Keratinocyte (primary cell): ENCODE measurements around the gene PCDHGB4. TPM values are rescaled to one million over a fixed set of nuclear protein-coding genes. Genes with fewer than 3 reads are reported as not detected.

Experiments used
- DNase-seq: peaks from one replicate; pipeline ENCODE4 v3.0.0-alpha.2; 2011; ENCODE audit warnings: low read depth, missing footprints, low spot score
- FAIRE-seq: peaks from 2 replicates; lab custom pipeline; 2011; peaks lifted over from hg19 to GRCh38; lab: Jason Lieb, UNC
- H2AFZ ChIP-seq: 2 replicates; pipeline ENCODE4 v1.6.0; 2012; ENCODE audit warnings: low read length, control low read depth, inconsistent platforms; ENCODE audit not compliant: control insufficient read depth
- H3K27ac ChIP-seq: 2 replicates; pipeline ENCODE4 v1.5.1; 2011; ENCODE audit warnings: low read length; ENCODE audit not compliant: control insufficient read depth, insufficient read depth
- H3K27me3 ChIP-seq: 3 replicates; pipeline ENCODE4 v1.6.0; 2011; ENCODE audit warnings: low read length; ENCODE audit not compliant: control insufficient read depth, insufficient read depth; ENCODE audit errors: extremely low read depth
- H3K36me3 ChIP-seq, 2 experiments: 2 replicates in 1 of 2; 3 replicates in 1 of 2; pipeline ENCODE4 v1.5.1; 2011; ENCODE audit warnings: low read length in 2 of 2, mild to moderate bottlenecking in 1 of 2; ENCODE audit not compliant: control insufficient read depth in 2 of 2, insufficient read depth in 2 of 2; ENCODE audit errors: extremely low read depth in 1 of 2
- H3K4me1 ChIP-seq: 3 replicates; pipeline ENCODE4 v1.5.1; 2011; ENCODE audit warnings: low read length; ENCODE audit not compliant: control insufficient read depth, insufficient read depth; ENCODE audit errors: extremely low read depth
- H3K4me2 ChIP-seq: 3 replicates; pipeline ENCODE4 v1.6.0; 2011; ENCODE audit warnings: low read depth, low read length; ENCODE audit not compliant: control insufficient read depth, insufficient read depth; ENCODE audit errors: extremely low read depth
- H3K4me3 ChIP-seq, 3 experiments: fragments of 200-600 bp in 1 of 3; sonication (generic) in 1 of 3; 2 replicates in 2 of 3; 3 replicates in 1 of 3; pipeline ENCODE4 v1.5.1; 2011 to 2016; ENCODE audit warnings: low read length in 3 of 3, mild to moderate bottlenecking in 3 of 3, control low read depth in 2 of 3, inconsistent platforms in 1 of 3, low read depth in 1 of 3, mixed read lengths in 1 of 3, mixed run types in 1 of 3, moderate library complexity in 1 of 3; ENCODE audit not compliant: control insufficient read depth in 2 of 3, insufficient read depth in 2 of 3; ENCODE audit errors: extremely low read depth in 1 of 3
- H3K79me2 ChIP-seq: 2 replicates; pipeline ENCODE4 v1.6.0; 2012; ENCODE audit warnings: low read length; ENCODE audit not compliant: control insufficient read depth, insufficient read depth
- H3K9ac ChIP-seq: 3 replicates; pipeline ENCODE4 v1.6.0; 2011; ENCODE audit warnings: low read length; ENCODE audit not compliant: control insufficient read depth, insufficient read depth; ENCODE audit errors: extremely low read depth
- H3K9me1 ChIP-seq: 3 replicates; pipeline ENCODE4 v1.6.0; 2011; ENCODE audit warnings: low read length; ENCODE audit not compliant: control insufficient read depth, insufficient read depth; ENCODE audit errors: extremely low read depth
- H3K9me3 ChIP-seq: 2 replicates; pipeline ENCODE4 v1.5.1; 2012; ENCODE audit warnings: low read depth, low read length; ENCODE audit not compliant: control insufficient read depth
- H4K20me1 ChIP-seq: 3 replicates; pipeline ENCODE4 v1.6.0; 2011; ENCODE audit warnings: low read length; ENCODE audit not compliant: control insufficient read depth, insufficient read depth; ENCODE audit errors: extremely low read depth
- EZH2 ChIP-seq: IDR thresholded peaks from one replicate; pipeline ENCODE4 v1.6.1; 2012; ENCODE audit warnings: inconsistent platforms, mild to moderate bottlenecking, low read length, moderate library complexity
- dilution Hi-C: fragments of 300-500 bp; cut with MboI; formaldehyde crosslinking; loops from one replicate; pipeline ENCODE4 v1.7.0; 2020; ENCODE audit warnings: low sequenced_read_pairs; ENCODE audit not compliant: extremely low pct_ligation_motif_present
- polyA plus RNA-seq, 5 experiments: library from polyadenylated mRNA; depleted of rRNA in 3 of 5; stranded (reverse) in 3 of 5; stranded (forward) in 1 of 5; unstranded in 1 of 5; fragments of >200 nt; gene quantifications; 1 replicate in 1 of 5; 2 replicates in 3 of 5; 3 replicates in 1 of 5; pipeline versions ENCODE4 v1.2.1 to v1.2.3, GENCODE V29; 2011 to 2012; ENCODE audit warnings: missing spikeins in 2 of 5, low read depth in 1 of 5, low replicate concordance in 1 of 5
- TF ChIP-seq, protein P1 (sequence below), 3 experiments: IDR thresholded peaks in 1 of 3; conservative IDR thresholded peaks in 1 of 3; optimal IDR thresholded peaks in 1 of 3; 2 replicates in 2 of 3; 3 replicates in 1 of 3; pipeline versions ENCODE3 to v1.5.1; 2011; ENCODE audit warnings: low read length in 3 of 3, mild to moderate bottlenecking in 3 of 3, moderate library complexity in 2 of 3, control low read depth in 1 of 3, inconsistent platforms in 1 of 3; ENCODE audit not compliant: insufficient read depth in 2 of 3; ENCODE audit errors: extremely low read depth in 1 of 3

Gene PCDHGB4
- polyA plus RNA-seq, 1 donor (not counting 4 experiments of a cell fraction or from before 2014, with no cell fraction given): 1.6 TPM

GRCh38 chr5:141389153-141390042 is 1.9 kb downstream of the PCDHGB4 start:
- Histone ChIP-seq H3K9me1 (no peaks in the 10 kb centered on the region), H3K9ac (no peak overlapping the region), H3K27me3 (peaks cover 11% of the 10 kb centered on the region), H2AFZ (no peak overlapping the region), H3K79me2 (no peaks in the 10 kb centered on the region), H3K4me2 (no peak overlapping the region), H3K9me3 (peaks cover 27% of the 10 kb centered on the region), H4K20me1 (no peaks in the 10 kb centered on the region), H3K4me1 (no peaks in the 10 kb centered on the region), H3K36me3 (no peaks in the 10 kb centered on the region), H3K4me3 (no peak overlapping the region), H3K27ac (no peak overlapping the region)
- no peak for FAIRE-seq
- dilution Hi-C loops: no loop called here
- TF ChIP-seq, protein P1, sequence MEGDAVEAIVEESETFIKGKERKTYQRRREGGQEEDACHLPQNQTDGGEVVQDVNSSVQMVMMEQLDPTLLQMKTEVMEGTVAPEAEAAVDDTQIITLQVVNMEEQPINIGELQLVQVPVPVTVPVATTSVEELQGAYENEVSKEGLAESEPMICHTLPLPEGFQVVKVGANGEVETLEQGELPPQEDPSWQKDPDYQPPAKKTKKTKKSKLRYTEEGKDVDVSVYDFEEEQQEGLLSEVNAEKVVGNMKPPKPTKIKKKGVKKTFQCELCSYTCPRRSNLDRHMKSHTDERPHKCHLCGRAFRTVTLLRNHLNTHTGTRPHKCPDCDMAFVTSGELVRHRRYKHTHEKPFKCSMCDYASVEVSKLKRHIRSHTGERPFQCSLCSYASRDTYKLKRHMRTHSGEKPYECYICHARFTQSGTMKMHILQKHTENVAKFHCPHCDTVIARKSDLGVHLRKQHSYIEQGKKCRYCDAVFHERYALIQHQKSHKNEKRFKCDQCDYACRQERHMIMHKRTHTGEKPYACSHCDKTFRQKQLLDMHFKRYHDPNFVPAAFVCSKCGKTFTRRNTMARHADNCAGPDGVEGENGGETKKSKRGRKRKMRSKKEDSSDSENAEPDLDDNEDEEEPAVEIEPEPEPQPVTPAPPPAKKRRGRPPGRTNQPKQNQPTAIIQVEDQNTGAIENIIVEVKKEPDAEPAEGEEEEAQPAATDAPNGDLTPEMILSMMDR (optimal IDR thresholded peaks at IDR 0.05 in 1 of 3, IDR thresholded peaks at IDR 0.05 in 1 of 3, conservative IDR thresholded peaks at IDR 0.05 in 1 of 3; ENCODE audit: extremely low read depth in 1 of 3, insufficient read depth in 2 of 3, low read length in 3 of 3): no peak
- TF ChIP-seq EZH2: no peak
- no peak for DNase-seq

DNA sequence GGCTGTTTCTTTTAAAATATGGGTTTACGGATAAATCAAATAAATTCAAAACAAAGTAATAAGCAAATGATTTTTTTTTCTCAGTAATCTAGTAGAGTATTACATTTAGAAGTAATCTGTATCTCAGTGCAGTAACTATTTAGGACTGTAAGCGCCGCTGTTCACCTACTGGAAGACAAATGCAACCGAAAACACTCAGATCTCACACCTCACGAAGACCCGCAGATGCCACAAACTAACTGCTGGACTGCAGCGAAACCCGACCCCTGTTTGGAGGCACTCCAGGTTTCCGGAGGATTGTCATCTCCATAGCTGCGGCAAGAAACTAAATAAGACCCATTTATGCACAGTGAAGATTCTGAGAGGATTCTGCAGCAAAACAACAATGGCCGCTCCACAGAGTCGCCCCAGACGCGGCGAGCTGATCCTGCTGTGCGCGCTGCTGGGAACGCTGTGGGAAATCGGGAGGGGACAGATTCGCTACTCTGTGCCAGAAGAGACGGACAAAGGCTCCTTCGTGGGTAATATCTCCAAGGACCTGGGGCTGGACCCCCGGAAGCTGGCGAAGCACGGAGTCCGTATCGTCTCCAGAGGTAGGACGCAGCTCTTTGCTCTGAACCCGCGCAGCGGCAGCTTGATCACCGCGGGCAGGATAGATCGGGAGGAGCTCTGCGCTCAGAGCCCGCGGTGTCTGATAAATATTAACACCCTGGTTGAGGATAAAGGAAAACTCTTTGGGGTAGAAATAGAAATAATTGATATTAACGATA is 5.1 kb downstream of the PCDHGB4 start, which contains the start of gene PCDHGA8:
Gene PCDHGA8, plus strand, starts transcription at position 205 of the 770 bp plus-strand sequence. Its CDS starts 181 bp downstream, at position 386.
- DNase-seq (no peak), FAIRE-seq (no peak)
- dilution Hi-C loops: no loop called here
- no peak within 1 kb of the TSS for H3K27ac ChIP-seq
- peaks cover 29% of the 10 kb centered on the region for H3K9me3 ChIP-seq
- H3K9me1 ChIP-seq: no peaks in the 10 kb centered on the region
- H3K4me2 ChIP-seq: no peak within 1 kb of the TSS
- no peaks in the 10 kb centered on the region for H3K36me3 ChIP-seq
- no peak within 1 kb of the TSS for H3K4me3 ChIP-seq
- TF ChIP-seq EZH2: no peak
- TF ChIP-seq, protein P1 (optimal IDR thresholded peaks at IDR 0.05 in 1 of 3, IDR thresholded peaks at IDR 0.05 in 1 of 3, conservative IDR thresholded peaks at IDR 0.05 in 1 of 3; ENCODE audit: extremely low read depth in 1 of 3, insufficient read depth in 2 of 3, low read length in 3 of 3): peak in 1 of 3 experiments; percentile 4
- no peak within 1 kb of the TSS for H3K9ac ChIP-seq
- no peaks in the 10 kb centered on the region for H3K4me1 ChIP-seq
- peaks cover 11% of the 10 kb centered on the region for H3K27me3 ChIP-seq
- no peak within 1 kb of the TSS for H2AFZ ChIP-seq
- no peaks in the 10 kb centered on the region for H3K79me2 ChIP-seq
- no peaks in the 10 kb centered on the region for H4K20me1 ChIP-seq
